Fibroblast of lung (primary cell): ENCODE data around the gene OR8K5.

Experiments
- CTCF ChIP-seq, 2 donors: IDR thresholded peaks in 1 of 2; conservative IDR thresholded peaks in 1 of 2; 1 replicate in 1 of 2; 2 replicates in 1 of 2; pipeline ENCODE4 v1.5.1; 2011 to 2012; ENCODE audit warnings: low read length in 2 of 2, control low read depth in 1 of 2, inconsistent platforms in 1 of 2, low read depth in 1 of 2, mild to moderate bottlenecking in 1 of 2
- EZH2 ChIP-seq: IDR thresholded peaks from 2 replicates; pipeline ENCODE4 v1.5.1; 2012; ENCODE audit warnings: low read length, control low read depth, mild to moderate bottlenecking; ENCODE audit errors: missing control alignments

GRCh38 chr11:56197367-56197766 is 37.2 kb upstream of the OR8K5 start:
- TF ChIP-seq CTCF (conservative IDR thresholded peaks at IDR 0.05 in 1 of 2, IDR thresholded peaks at IDR 0.05 in 1 of 2; ENCODE audit: low read depth in 1 of 2, low read length in 2 of 2), result no peak
- TF ChIP-seq EZH2, result no peak
